ENCODE data around the gene MTUS2. TPM values are rescaled to one million over a fixed set of nuclear protein-coding genes. Genes with fewer than 3 reads are reported as not detected.

Gene MTUS2
- total RNA-seq, 4 donors from 2014 or later, result 0.20 to 1.6 (median 0.25) TPM; not detected in 1

GRCh38 chr13:29482504-29482903 is 662.4 kb downstream of the MTUS2 start:
- no peaks in the 10 kb centered on the region for H3K27me3 ChIP-seq
- no peaks in the 10 kb centered on the region for H3K4me1 ChIP-seq
- DNase-seq, result no peak
- in situ Hi-C loops (cut with MboI; ENCODE audit: low sequenced_read_pairs in 4 of 4), result no loop called here
- H3K36me3 ChIP-seq, result no peaks in the 10 kb centered on the region
- TF ChIP-seq POLR2A (IDR thresholded peaks at IDR 0.05), result no peak
- no peak for TF ChIP-seq CTCF (IDR thresholded peaks at IDR 0.05 in 4 of 5, conservative IDR thresholded peaks at IDR 0.05 in 1 of 5)
- H3K9me3 ChIP-seq, result no peaks in the 10 kb centered on the region
- intact Hi-C loops (cut with DNase I; ENCODE audit: low total_unique reads), result no loop called here
- no peak for ATAC-seq
- H3K27ac ChIP-seq, result no peak overlapping the region
- H3K4me3 ChIP-seq, result no peak overlapping the region

- intact Hi-C loops (cut with DNase I; ENCODE audit: low total_unique reads), result no loop called here
- ATAC-seq (no peak), DNase-seq (no peak)
- H3K36me3 ChIP-seq, result no peaks in the 10 kb centered on the region
- TF ChIP-seq CTCF (IDR thresholded peaks at IDR 0.05 in 4 of 5, conservative IDR thresholded peaks at IDR 0.05 in 1 of 5) (no peak), POLR2A (IDR thresholded peaks at IDR 0.05) (no peak)
- no peaks in the 10 kb centered on the region for H3K4me1 ChIP-seq
- no peaks in the 10 kb centered on the region for H3K27me3 ChIP-seq
- no peaks in the 10 kb centered on the region for H3K9me3 ChIP-seq
- no peak overlapping the region for H3K4me3 ChIP-seq
- in situ Hi-C loops (cut with MboI; ENCODE audit: low sequenced_read_pairs in 4 of 4), result no loop called here
- H3K27ac ChIP-seq, result no peak overlapping the region
These were observed 663.1 kb downstream of the MTUS2 start for GRCh38 chr13:29483211-29483610.

GRCh38 chr13:29483623-29484022 is 663.5 kb downstream of the MTUS2 start:
- H3K4me3 ChIP-seq, result no peak overlapping the region
- DNase-seq (no peak), ATAC-seq (no peak)
- intact Hi-C loops (cut with DNase I; ENCODE audit: low total_unique reads), result no loop called here
- in situ Hi-C loops (cut with MboI; ENCODE audit: low sequenced_read_pairs in 4 of 4), result no loop called here
- no peak overlapping the region for H3K27ac ChIP-seq
- no peaks in the 10 kb centered on the region for H3K27me3 ChIP-seq
- no peaks in the 10 kb centered on the region for H3K9me3 ChIP-seq
- no peaks in the 10 kb centered on the region for H3K4me1 ChIP-seq
- H3K36me3 ChIP-seq, result no peaks in the 10 kb centered on the region
- no peak for TF ChIP-seq POLR2A (IDR thresholded peaks at IDR 0.05)
- TF ChIP-seq CTCF (IDR thresholded peaks at IDR 0.05 in 4 of 5, conservative IDR thresholded peaks at IDR 0.05 in 1 of 5), result no peak

GRCh38 chr13:29484236-29484635 is 664.1 kb downstream of the MTUS2 start:
- Histone ChIP-seq H3K9me3 (no peaks in the 10 kb centered on the region), H3K4me3 (no peak overlapping the region), H3K27me3 (no peaks in the 10 kb centered on the region), H3K27ac (no peak overlapping the region), H3K36me3 (no peaks in the 10 kb centered on the region), H3K4me1 (no peaks in the 10 kb centered on the region)
- ATAC-seq (no peak), DNase-seq (no peak)
- TF ChIP-seq POLR2A (IDR thresholded peaks at IDR 0.05), result no peak
- in situ Hi-C loops (cut with MboI; ENCODE audit: low sequenced_read_pairs in 4 of 4) (no loop called here), intact Hi-C loops (cut with DNase I; ENCODE audit: low total_unique reads) (no loop called here)

GRCh38 chr13:29484796-29485195 is 664.7 kb downstream of the MTUS2 start:
- TF ChIP-seq CTCF (IDR thresholded peaks at IDR 0.05 in 4 of 5, conservative IDR thresholded peaks at IDR 0.05 in 1 of 5) (no peak), POLR2A (IDR thresholded peaks at IDR 0.05) (no peak)
- no peak overlapping the region for H3K4me3 ChIP-seq
- intact Hi-C loops (cut with DNase I; ENCODE audit: low total_unique reads), result no loop called here
- H3K27ac ChIP-seq, result no peak overlapping the region
- H3K4me1 ChIP-seq, result no peaks in the 10 kb centered on the region
- H3K9me3 ChIP-seq, result no peaks in the 10 kb centered on the region
- H3K36me3 ChIP-seq, result no peaks in the 10 kb centered on the region
- ATAC-seq (no peak), DNase-seq (no peak)
- in situ Hi-C loops (cut with MboI; ENCODE audit: low sequenced_read_pairs in 4 of 4), result no loop called here
- H3K27me3 ChIP-seq, result no peaks in the 10 kb centered on the region

All from gastrocnemius medialis (tissue), 4 donors.